ENCODE data around the gene CTNNA2. TPM values are rescaled to one million over a fixed set of nuclear protein-coding genes. Genes with fewer than 3 reads are reported as not detected.

Gene CTNNA2
- total RNA-seq, 2 donors from 2014 or later: not detected

- Mint-ChIP-seq H3K27ac (no peak overlapping the region), H3K9me3 (peaks cover 9 to 11% of the 10 kb centered on the region in 2 donors), H3K36me3 (peaks cover 0 to 5% of the 10 kb centered on the region in 2 donors)
- ATAC-seq: no peak
- no peak for DNase-seq (ENCODE audit: low spot score in 2 of 2)
Observed at GRCh38 chr2:79721966-79722365, 209.1 kb downstream of the CTNNA2 start.

- no peak for ATAC-seq
- no peak overlapping the region for H3K27ac Mint-ChIP-seq
- peaks cover 5 to 10% of the 10 kb centered on the region in 2 donors for H3K9me3 Mint-ChIP-seq
- no peak for DNase-seq (ENCODE audit: low spot score in 2 of 2)
- peaks cover 0 to 5% of the 10 kb centered on the region in 2 donors for H3K36me3 Mint-ChIP-seq
Observed at GRCh38 chr2:79723830-79724229, 211.0 kb downstream of the CTNNA2 start.

GRCh38 chr2:79729532-79729931 is 216.7 kb downstream of the CTNNA2 start:
- Mint-ChIP-seq H3K36me3 (no peaks in the 10 kb centered on the region), H3K27ac (no peak overlapping the region)
- no peak for DNase-seq (ENCODE audit: low spot score in 2 of 2)

GRCh38 chr2:79734518-79734917 is 221.7 kb downstream of the CTNNA2 start:
- Mint-ChIP-seq H3K9me3 (no peaks in the 10 kb centered on the region), H3K27ac (no peak overlapping the region), H3K36me3 (no peaks in the 10 kb centered on the region)
- ATAC-seq: no peak
- DNase-seq (ENCODE audit: low spot score in 2 of 2): no peak

More at GRCh38 chr2:79729532-79729931, 216.7 kb downstream of the CTNNA2 start:
- no peaks in the 10 kb centered on the region for H3K9me3 Mint-ChIP-seq
- no peak for ATAC-seq

- Mint-ChIP-seq H3K36me3 (no peaks in the 10 kb centered on the region), H3K27ac (no peak overlapping the region), H3K9me3 (peaks cover 5 to 9% of the 10 kb centered on the region in 2 donors)
- ATAC-seq: no peak
- DNase-seq (ENCODE audit: low spot score in 2 of 2): no peak
Observed at GRCh38 chr2:79740879-79741443, 228.1 kb downstream of the CTNNA2 start.

DNA sequence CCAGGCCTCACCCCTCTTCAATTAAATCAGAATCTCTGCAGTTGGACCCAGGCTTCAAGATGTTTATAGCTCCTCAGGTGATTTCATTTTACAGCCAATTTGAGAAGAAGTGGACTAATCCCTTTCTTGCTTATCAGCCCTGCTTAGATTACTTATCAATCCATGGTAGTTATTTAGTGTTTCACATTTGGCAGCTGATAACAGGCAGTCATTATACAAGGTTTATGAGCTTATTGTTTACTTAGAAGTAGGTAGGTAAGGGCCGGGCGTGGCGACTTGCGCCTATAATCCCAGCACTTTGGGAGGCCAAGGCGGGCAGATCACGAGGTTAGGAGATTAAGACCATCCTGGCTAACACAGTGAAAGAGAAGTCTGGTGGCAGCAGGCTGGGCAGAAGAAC is 237.5 kb downstream of the CTNNA2 start:
- Mint-ChIP-seq H3K36me3 (no peaks in the 10 kb centered on the region), H3K9me3 (peaks cover 11 to 31% of the 10 kb centered on the region in 2 donors), H3K27ac (no peak overlapping the region)
- ATAC-seq (no peak), DNase-seq (ENCODE audit: low spot score in 2 of 2) (no peak)

DNA sequence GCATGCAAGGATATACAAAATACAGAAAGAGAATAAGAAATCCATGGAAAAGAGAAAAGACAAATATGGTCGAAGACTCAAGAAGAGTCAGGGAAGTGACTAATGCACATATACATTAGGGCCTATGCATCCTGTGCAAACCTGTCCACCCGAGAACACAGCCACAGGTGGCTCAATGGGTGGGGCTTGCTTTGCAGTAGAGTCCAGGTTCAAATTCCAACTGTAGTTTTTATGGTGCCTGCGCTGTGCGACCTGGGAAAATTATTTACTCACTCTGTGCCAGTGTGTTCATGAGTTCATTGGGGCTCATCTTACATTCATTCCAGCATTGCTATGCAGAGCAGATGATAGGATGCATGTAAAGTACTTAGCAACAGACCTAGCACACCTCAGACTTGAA is 244.7 kb downstream of the CTNNA2 start:
- ATAC-seq: no peak
- Mint-ChIP-seq H3K9me3 (peaks cover 14 to 15% of the 10 kb centered on the region in 2 donors), H3K27ac (no peak overlapping the region), H3K36me3 (no peaks in the 10 kb centered on the region)
- DNase-seq (ENCODE audit: low spot score in 2 of 2): no peak

GRCh38 chr2:79758042-79758441 is 245.2 kb downstream of the CTNNA2 start:
- Mint-ChIP-seq H3K36me3 (no peaks in the 10 kb centered on the region), H3K9me3 (peaks cover 11 to 18% of the 10 kb centered on the region in 2 donors), H3K27ac (no peak overlapping the region)
- no peak for DNase-seq (ENCODE audit: low spot score in 2 of 2)
- ATAC-seq: no peak

GRCh38 chr2:79758749-79759282 is 246.0 kb downstream of the CTNNA2 start:
- peaks cover 8 to 22% of the 10 kb centered on the region in 2 donors for H3K9me3 Mint-ChIP-seq
- no peak overlapping the region for H3K27ac Mint-ChIP-seq
- H3K36me3 Mint-ChIP-seq: no peaks in the 10 kb centered on the region
- DNase-seq (ENCODE audit: low spot score in 2 of 2): no peak
- ATAC-seq: no peak

- no peak for ATAC-seq
- Mint-ChIP-seq H3K9me3 (peaks cover 10 to 15% of the 10 kb centered on the region in 2 donors), H3K27ac (no peak overlapping the region), H3K36me3 (no peaks in the 10 kb centered on the region)
- DNase-seq (ENCODE audit: low spot score in 2 of 2): no peak
Observed at GRCh38 chr2:79770926-79771325, 258.1 kb downstream of the CTNNA2 start.

- no peaks in the 10 kb centered on the region for H3K36me3 Mint-ChIP-seq
- ATAC-seq (no peak), DNase-seq (ENCODE audit: low spot score in 2 of 2) (no peak)
- H3K27ac Mint-ChIP-seq: no peak overlapping the region
- peaks cover 10 to 15% of the 10 kb centered on the region in 2 donors for H3K9me3 Mint-ChIP-seq
Observed at GRCh38 chr2:79771493-79771892, 258.6 kb downstream of the CTNNA2 start.

DNA sequence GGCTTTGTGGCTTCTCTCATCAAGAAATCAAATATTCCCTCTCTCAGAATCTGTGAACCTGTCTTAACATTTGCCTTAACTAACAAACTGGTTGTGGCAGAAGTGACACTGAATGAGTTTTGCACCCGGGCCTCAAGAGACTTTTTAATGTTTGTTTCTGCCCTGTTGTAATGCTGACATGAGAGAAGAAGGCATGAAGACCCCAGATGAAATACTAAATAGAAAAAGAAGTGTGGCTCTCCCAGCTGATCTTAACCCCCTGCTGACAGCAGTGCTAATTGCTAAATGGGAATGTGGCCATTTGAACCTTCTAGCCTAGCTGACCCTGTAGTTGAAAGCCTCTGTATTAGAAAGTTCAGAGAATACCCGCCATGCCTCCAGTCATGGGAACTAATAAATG is 261.2 kb downstream of the CTNNA2 start:
- ATAC-seq (no peak), DNase-seq (ENCODE audit: low spot score in 2 of 2) (no peak)
- Mint-ChIP-seq H3K27ac (no peak overlapping the region), H3K9me3 (peaks cover 6 to 10% of the 10 kb centered on the region in 2 donors), H3K36me3 (no peaks in the 10 kb centered on the region)

DNA sequence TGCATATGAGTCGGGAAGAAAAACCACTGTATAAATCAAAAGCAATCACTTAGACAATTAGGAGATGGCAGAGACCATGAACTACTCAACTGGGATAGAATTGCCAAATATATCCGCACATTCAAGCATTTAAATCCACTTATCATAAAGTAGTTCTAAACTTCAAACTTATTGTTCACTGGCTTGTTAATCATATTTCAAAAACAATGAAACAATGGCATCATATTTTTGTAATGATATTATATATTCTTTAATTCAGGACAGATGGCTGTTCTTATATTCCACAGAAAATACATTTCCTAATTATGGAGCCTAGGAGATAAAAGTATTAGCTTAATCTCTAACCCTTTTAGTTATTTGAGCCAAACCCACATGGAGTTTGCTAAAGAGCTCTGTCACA is 263.6 kb downstream of the CTNNA2 start:
- no peak overlapping the region for H3K27ac Mint-ChIP-seq
- no peaks in the 10 kb centered on the region for H3K36me3 Mint-ChIP-seq
- ATAC-seq (no peak), DNase-seq (ENCODE audit: low spot score in 2 of 2) (no peak)
- peaks cover 6 to 10% of the 10 kb centered on the region in 2 donors for H3K9me3 Mint-ChIP-seq

GRCh38 chr2:79780781-79781180 is 267.9 kb downstream of the CTNNA2 start:
- H3K36me3 Mint-ChIP-seq: no peaks in the 10 kb centered on the region
- DNase-seq (ENCODE audit: low spot score in 2 of 2): no peak
- H3K27ac Mint-ChIP-seq: no peak overlapping the region
- peaks cover 0 to 11% of the 10 kb centered on the region in 2 donors for H3K9me3 Mint-ChIP-seq
- no peak for ATAC-seq

DNA sequence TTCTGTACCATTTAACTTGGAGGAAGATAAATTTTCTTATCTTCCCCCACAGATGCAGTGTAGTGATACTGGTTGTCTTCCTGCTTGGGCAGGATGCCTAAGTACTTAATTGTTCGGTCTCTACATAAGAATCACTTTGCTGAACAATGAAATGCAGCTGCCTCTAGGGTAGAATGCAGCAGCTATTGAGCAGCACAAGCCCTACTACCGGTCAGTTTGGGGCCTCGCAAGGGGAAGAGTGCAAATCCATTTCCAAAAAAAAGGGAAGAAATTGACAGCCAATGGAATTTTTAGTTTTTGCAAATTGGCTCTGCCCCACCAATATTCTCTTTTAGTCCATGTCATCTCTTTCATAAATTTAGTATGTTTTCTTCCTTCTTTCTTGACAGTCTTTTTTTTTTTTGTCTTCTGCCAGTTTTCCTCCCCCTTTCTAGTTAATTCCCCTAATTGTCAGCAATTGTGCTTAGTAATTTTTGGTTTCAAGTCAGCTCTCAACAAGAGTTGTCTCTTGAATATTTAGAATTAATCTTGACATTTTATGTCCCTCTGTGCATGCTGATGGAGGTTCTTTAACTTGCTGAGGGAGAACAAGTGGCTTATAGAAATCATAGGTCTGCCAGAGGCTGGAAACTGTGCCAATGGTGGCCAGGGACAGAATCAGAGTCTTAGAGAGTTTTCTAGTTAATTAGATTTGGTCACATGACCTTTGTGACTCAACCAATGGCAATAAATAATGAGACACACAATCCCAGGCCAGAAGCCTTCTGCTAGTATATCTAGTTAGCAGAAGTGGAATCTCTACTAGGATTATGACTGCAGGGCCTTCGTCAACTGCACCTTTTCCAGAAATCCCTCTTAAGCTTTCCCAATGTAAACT is 270.0 kb downstream of the CTNNA2 start:
- no peak overlapping the region for H3K27ac Mint-ChIP-seq
- peaks cover 0 to 12% of the 10 kb centered on the region in 2 donors for H3K9me3 Mint-ChIP-seq
- DNase-seq (ENCODE audit: low spot score in 2 of 2): no peak
- no peak for ATAC-seq
- H3K36me3 Mint-ChIP-seq: no peaks in the 10 kb centered on the region

DNA sequence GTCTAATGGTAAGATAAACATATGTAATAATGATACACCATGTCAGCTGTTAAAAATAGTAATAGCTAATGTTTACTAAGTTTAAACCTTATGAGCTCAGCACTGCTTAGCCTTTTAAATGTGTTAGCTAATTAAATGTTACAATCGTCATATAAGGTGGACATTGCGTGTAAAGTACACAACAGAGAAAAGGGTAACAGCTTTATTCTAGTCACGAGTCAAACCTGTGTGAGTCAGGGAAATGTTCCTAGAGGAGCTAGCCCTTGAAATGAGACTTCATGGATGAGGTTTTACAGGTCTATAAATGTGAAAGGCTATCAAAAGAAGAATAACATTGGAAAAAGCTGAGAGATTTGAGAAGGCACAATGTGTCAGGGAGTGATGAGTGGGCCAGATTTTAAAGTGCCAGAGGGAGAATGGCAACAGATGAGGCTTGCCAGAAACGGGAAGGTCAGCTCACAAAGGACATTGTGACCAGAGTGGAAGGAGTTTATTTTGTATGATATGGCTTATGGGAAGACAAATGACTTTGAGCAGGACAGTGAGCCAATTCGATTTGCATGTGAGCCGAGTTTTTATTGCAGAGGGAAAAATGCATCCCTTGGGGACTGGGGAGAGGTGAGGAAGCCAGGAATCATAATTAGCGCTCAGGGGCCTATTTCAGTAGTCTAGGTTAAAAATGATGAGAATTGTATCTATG is 276.3 kb downstream of the CTNNA2 start:
- Mint-ChIP-seq H3K27ac (no peak overlapping the region), H3K36me3 (no peaks in the 10 kb centered on the region), H3K9me3 (peaks cover 0 to 8% of the 10 kb centered on the region in 2 donors)
- DNase-seq (ENCODE audit: low spot score in 2 of 2) (no peak), ATAC-seq (no peak)

- DNase-seq (ENCODE audit: low spot score in 2 of 2) (no peak), ATAC-seq (no peak)
- H3K27ac Mint-ChIP-seq: no peak overlapping the region
- H3K36me3 Mint-ChIP-seq: no peaks in the 10 kb centered on the region
- H3K9me3 Mint-ChIP-seq: peaks cover 0 to 8% of the 10 kb centered on the region in 2 donors
Observed at GRCh38 chr2:79789811-79790210, 277.0 kb downstream of the CTNNA2 start.
